Peyer's patch (tissue), 4 donors: Measurements from ENCODE around the gene MYLK.
"Not testable (repeated sequence)": the region's sequence is repeated elsewhere in the genome, so short reads cannot be mapped to it uniquely, and the experiment has no call there.

Experiments used
- POLR2A ChIP-seq, 2 donors: fragments of 450-650 bp; IDR thresholded peaks; one replicate each; pipeline ENCODE4 v1.5.1; 2017; ENCODE audit warnings: antibody characterized with exemption in 2 of 2, mild to moderate bottlenecking in 2 of 2, moderate library complexity in 2 of 2
- TF ChIP-seq, protein P1 (sequence below), 6 experiments: fragments of 450-650 bp in 4 of 6; fragments of 200-600 bp in 2 of 6; sonication (generic) in 1 of 6; IDR thresholded peaks; one replicate each; pipeline ENCODE4 v1.5.1; 2017 to 2019; ENCODE audit warnings: antibody characterized with exemption in 6 of 6, mild to moderate bottlenecking in 3 of 6, moderate library complexity in 1 of 6

DNA sequence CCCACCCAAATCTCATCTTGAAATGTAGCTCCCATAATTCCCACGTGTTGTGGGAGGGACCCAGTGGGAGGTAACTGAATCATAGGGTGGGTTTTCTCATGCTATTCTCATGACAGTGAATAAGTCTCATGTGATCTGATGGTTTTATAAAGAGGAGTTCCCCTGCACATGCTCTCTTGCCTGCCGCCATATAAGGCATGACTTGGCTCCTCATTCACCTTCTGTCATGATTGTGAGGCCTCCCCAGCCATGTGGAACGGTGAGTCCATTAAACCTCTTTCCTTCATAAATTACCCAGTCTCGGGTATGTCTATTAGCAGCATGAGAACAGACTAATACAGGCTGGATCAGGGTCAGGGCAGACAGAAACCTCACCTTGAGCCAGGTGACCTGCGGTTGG, 145.6 kb downstream of the MYLK start:
- TF ChIP-seq POLR2A (IDR thresholded peaks at IDR 0.05) = not testable (repeated sequence)
- TF ChIP-seq, protein P1, sequence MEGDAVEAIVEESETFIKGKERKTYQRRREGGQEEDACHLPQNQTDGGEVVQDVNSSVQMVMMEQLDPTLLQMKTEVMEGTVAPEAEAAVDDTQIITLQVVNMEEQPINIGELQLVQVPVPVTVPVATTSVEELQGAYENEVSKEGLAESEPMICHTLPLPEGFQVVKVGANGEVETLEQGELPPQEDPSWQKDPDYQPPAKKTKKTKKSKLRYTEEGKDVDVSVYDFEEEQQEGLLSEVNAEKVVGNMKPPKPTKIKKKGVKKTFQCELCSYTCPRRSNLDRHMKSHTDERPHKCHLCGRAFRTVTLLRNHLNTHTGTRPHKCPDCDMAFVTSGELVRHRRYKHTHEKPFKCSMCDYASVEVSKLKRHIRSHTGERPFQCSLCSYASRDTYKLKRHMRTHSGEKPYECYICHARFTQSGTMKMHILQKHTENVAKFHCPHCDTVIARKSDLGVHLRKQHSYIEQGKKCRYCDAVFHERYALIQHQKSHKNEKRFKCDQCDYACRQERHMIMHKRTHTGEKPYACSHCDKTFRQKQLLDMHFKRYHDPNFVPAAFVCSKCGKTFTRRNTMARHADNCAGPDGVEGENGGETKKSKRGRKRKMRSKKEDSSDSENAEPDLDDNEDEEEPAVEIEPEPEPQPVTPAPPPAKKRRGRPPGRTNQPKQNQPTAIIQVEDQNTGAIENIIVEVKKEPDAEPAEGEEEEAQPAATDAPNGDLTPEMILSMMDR (IDR thresholded peaks at IDR 0.05) = not testable (repeated sequence)
